Body of pancreas (tissue), 4 donors: Measurements from ENCODE around the gene IKBKE.

ENCODE experiments used
- POLR2A ChIP-seq, 3 donors: fragments of 450-650 bp; IDR thresholded peaks; one replicate each; pipeline ENCODE4 v1.6.1; 2016; ENCODE audit warnings: antibody characterized with exemption in 3 of 3, mild to moderate bottlenecking in 2 of 3
- TF ChIP-seq, protein P1 (sequence below), 7 experiments: fragments of 450-650 bp in 4 of 7; fragments of 200-600 bp in 3 of 7; sonication (generic) in 3 of 7; IDR thresholded peaks; one replicate each; pipeline ENCODE4 v1.5.1; 2016 to 2019; ENCODE audit warnings: antibody characterized with exemption in 7 of 7

DNA sequence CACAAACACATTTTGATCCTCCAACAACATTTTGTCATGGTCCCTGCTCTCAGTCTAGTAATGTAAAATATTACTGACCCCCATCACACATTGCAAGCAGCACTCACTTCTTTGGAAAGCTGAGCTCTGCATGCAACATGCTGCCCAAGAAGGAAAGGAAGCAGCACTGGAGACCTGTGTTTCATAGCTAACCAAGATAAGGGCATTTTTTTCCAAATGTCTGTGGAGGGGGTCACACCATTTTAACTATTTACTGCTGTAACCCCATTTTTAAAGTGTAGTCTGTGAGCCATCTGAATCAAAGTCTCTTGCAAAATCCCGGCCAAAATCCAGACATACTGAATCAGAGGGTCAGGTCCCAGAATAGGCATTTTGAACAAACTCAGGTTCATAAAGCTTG is 32.5 kb downstream of the IKBKE start:
- TF ChIP-seq, protein P1, sequence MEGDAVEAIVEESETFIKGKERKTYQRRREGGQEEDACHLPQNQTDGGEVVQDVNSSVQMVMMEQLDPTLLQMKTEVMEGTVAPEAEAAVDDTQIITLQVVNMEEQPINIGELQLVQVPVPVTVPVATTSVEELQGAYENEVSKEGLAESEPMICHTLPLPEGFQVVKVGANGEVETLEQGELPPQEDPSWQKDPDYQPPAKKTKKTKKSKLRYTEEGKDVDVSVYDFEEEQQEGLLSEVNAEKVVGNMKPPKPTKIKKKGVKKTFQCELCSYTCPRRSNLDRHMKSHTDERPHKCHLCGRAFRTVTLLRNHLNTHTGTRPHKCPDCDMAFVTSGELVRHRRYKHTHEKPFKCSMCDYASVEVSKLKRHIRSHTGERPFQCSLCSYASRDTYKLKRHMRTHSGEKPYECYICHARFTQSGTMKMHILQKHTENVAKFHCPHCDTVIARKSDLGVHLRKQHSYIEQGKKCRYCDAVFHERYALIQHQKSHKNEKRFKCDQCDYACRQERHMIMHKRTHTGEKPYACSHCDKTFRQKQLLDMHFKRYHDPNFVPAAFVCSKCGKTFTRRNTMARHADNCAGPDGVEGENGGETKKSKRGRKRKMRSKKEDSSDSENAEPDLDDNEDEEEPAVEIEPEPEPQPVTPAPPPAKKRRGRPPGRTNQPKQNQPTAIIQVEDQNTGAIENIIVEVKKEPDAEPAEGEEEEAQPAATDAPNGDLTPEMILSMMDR (IDR thresholded peaks at IDR 0.05) = no peak
- no peak for TF ChIP-seq POLR2A (IDR thresholded peaks at IDR 0.05)
